ENCODE data around the gene TMEM203. TPM values are rescaled to one million over a fixed set of nuclear protein-coding genes. Genes with fewer than 3 reads are reported as not detected.
A peak's percentile ranks its signal among the peaks of the same experiment; 100 is the strongest.

The TMEM203 gene
- total RNA-seq, 1 donor from 2014 or later = 36.5 TPM

- peaks cover 3% of the 10 kb centered on the region for H3K9me3 Mint-ChIP-seq (ENCODE audit: unreplicated experiment)
These were observed 34.1 kb downstream of the TMEM203 start for GRCh38 chr9:137171149-137171900.

GRCh38 chr9:137170486-137171148, 34.8 kb downstream of the TMEM203 start:
- no peaks in the 10 kb centered on the region for H3K36me3 Mint-ChIP-seq (ENCODE audit: unreplicated experiment)
- H3K9me3 Mint-ChIP-seq (ENCODE audit: unreplicated experiment) = peaks cover 3% of the 10 kb centered on the region
- no peaks in the 10 kb centered on the region for H3K4me1 Mint-ChIP-seq (ENCODE audit: low read depth, unreplicated experiment)
- H3K4me3 Mint-ChIP-seq (ENCODE audit: unreplicated experiment) = no peak overlapping the region
- DNase-seq = no peak
- peaks cover 9% of the 10 kb centered on the region for H3K27me3 Mint-ChIP-seq (ENCODE audit: unreplicated experiment)
- TF ChIP-seq, protein P1, sequence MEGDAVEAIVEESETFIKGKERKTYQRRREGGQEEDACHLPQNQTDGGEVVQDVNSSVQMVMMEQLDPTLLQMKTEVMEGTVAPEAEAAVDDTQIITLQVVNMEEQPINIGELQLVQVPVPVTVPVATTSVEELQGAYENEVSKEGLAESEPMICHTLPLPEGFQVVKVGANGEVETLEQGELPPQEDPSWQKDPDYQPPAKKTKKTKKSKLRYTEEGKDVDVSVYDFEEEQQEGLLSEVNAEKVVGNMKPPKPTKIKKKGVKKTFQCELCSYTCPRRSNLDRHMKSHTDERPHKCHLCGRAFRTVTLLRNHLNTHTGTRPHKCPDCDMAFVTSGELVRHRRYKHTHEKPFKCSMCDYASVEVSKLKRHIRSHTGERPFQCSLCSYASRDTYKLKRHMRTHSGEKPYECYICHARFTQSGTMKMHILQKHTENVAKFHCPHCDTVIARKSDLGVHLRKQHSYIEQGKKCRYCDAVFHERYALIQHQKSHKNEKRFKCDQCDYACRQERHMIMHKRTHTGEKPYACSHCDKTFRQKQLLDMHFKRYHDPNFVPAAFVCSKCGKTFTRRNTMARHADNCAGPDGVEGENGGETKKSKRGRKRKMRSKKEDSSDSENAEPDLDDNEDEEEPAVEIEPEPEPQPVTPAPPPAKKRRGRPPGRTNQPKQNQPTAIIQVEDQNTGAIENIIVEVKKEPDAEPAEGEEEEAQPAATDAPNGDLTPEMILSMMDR (IDR thresholded peaks at IDR 0.05; ENCODE audit: partially characterized antibody, unreplicated experiment) = no peak
- H3K27ac Mint-ChIP-seq (ENCODE audit: unreplicated experiment) = no peak overlapping the region

More at GRCh38 chr9:137171149-137171900, 34.1 kb downstream of the TMEM203 start:
- DNase-seq = no peak
- H3K36me3 Mint-ChIP-seq (ENCODE audit: unreplicated experiment) = no peaks in the 10 kb centered on the region
- no peak overlapping the region for H3K27ac Mint-ChIP-seq (ENCODE audit: unreplicated experiment)
- TF ChIP-seq, protein P1 (IDR thresholded peaks at IDR 0.05; ENCODE audit: partially characterized antibody, unreplicated experiment) = no peak
- no peaks in the 10 kb centered on the region for H3K4me1 Mint-ChIP-seq (ENCODE audit: low read depth, unreplicated experiment)
- H3K27me3 Mint-ChIP-seq (ENCODE audit: unreplicated experiment) = peaks cover 9% of the 10 kb centered on the region
- H3K4me3 Mint-ChIP-seq (ENCODE audit: unreplicated experiment) = no peak overlapping the region

DNA sequence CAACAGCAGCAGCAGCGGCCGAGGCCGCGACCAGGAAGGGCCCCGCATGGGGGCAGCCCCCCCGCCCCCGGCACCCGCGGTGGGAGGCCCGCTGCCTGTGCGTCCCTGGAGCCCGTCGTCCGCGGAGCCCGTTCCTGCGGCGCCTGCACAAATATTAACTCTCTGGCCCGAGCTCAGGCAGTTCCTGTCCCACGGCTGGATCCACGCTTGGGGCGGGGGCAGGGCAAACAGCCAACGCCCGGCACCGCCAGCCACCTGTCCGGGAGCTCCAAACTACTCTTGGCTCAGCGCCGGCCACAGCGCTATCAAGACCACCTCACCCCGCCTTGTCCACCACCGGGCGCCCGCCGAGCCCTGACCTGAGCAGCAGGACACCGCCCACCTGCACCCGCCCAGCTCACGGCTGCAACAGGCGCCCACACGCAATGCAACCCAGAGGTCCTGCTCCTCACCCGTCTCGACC, 35.5 kb downstream of the TMEM203 start, which contains the start of gene LRRC26:
LRRC26 (minus strand) TSS at position 156 of the 463 bp plus-strand sequence; CDS start at position 48, 108 bp downstream.
- DNase-seq = no peak
- H3K9me3 Mint-ChIP-seq (ENCODE audit: unreplicated experiment) = peaks cover 3% of the 10 kb centered on the region
- no peaks in the 10 kb centered on the region for H3K4me1 Mint-ChIP-seq (ENCODE audit: low read depth, unreplicated experiment)
- H3K27me3 Mint-ChIP-seq (ENCODE audit: unreplicated experiment) = peaks cover 9% of the 10 kb centered on the region
- peak within 1 kb of the TSS; percentile 84 for H3K4me3 Mint-ChIP-seq (ENCODE audit: unreplicated experiment)
- H3K27ac Mint-ChIP-seq (ENCODE audit: unreplicated experiment) = no peak within 1 kb of the TSS
- no peaks in the 10 kb centered on the region for H3K36me3 Mint-ChIP-seq (ENCODE audit: unreplicated experiment)
- TF ChIP-seq, protein P1 (IDR thresholded peaks at IDR 0.05; ENCODE audit: partially characterized antibody, unreplicated experiment) = no peak

- no peaks in the 10 kb centered on the region for H3K36me3 Mint-ChIP-seq (ENCODE audit: unreplicated experiment)
- peak overlapping the region; percentile 84 for H3K4me3 Mint-ChIP-seq (ENCODE audit: unreplicated experiment)
- peaks cover 3% of the 10 kb centered on the region for H3K9me3 Mint-ChIP-seq (ENCODE audit: unreplicated experiment)
- peaks cover 9% of the 10 kb centered on the region for H3K27me3 Mint-ChIP-seq (ENCODE audit: unreplicated experiment)
- H3K27ac Mint-ChIP-seq (ENCODE audit: unreplicated experiment) = no peak overlapping the region
- peak; percentile 77 for DNase-seq
- TF ChIP-seq, protein P1 (IDR thresholded peaks at IDR 0.05; ENCODE audit: partially characterized antibody, unreplicated experiment) = no peak
- H3K4me1 Mint-ChIP-seq (ENCODE audit: low read depth, unreplicated experiment) = no peaks in the 10 kb centered on the region
These were observed 36.3 kb downstream of the TMEM203 start for GRCh38 chr9:137168904-137169856.

Measured in glutamatergic neuron (in vitro differentiated cells).